ENCODE measurements around the gene ITGB1. TPM values are rescaled to one million over a fixed set of nuclear protein-coding genes. Genes with fewer than 3 reads are reported as not detected.
"Not testable (repeated sequence)": the region's sequence is repeated elsewhere in the genome, so short reads cannot be mapped to it uniquely, and the experiment has no call there.

Gene ITGB1
- total RNA-seq, 3 donors from 2014 or later (not counting 1 experiment from before 2014, with no cell fraction given) = 175 to 280 (median 202) TPM

DNA sequence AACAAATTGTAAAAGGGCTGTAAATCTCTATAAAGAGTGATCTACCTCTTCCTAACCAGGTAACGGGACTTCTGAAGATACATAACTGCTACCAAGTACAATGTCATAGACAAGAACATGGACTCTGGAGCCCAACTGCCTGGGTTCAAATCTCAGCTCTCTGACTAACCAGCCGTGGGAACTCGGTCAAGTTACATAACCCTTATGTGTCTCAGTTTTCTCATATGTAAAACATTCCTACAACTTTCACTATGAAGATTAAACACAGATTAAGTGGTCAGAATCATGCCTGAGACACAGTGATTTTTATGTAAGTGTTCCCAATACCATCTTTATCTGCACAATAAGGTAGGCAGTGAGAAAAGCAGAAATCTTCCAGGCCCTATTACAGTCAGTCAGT, 52.6 kb downstream of the ITGB1 start:
- H3K27me3 Mint-ChIP-seq (ENCODE audit: low read depth in 2 of 2) = no peaks in the 10 kb centered on the region
- H3K27ac ChIP-seq (ENCODE audit: low read length) = no peak overlapping the region
- H3K4me3 ChIP-seq (ENCODE audit: low read length) = no peak overlapping the region
- intact Hi-C loops (cut with micrococcal nuclease) = no loop called here
- ATAC-seq (no peak), DNase-seq (no peak)
- no peaks in the 10 kb centered on the region for H3K4me1 ChIP-seq (ENCODE audit: control insufficient read depth, insufficient read depth, low read length)
- H3K36me3 Mint-ChIP-seq = peaks cover 18% of the 10 kb centered on the region
- H3K4me1 Mint-ChIP-seq = peaks cover 0 to 5% of the 10 kb centered on the region in 2 donors
- no peak overlapping the region for H3K4me3 Mint-ChIP-seq
- no peaks in the 10 kb centered on the region for H3K9me3 ChIP-seq (ENCODE audit: control insufficient read depth, insufficient read depth, low read length)
- H3K27me3 ChIP-seq (ENCODE audit: control insufficient read depth, insufficient read depth, low read length) = no peaks in the 10 kb centered on the region
- WGBS (ENCODE audit: insufficient coverage) = 100% methylated on average over 3 of the region's 3 CpGs
- TF ChIP-seq, protein P1, sequence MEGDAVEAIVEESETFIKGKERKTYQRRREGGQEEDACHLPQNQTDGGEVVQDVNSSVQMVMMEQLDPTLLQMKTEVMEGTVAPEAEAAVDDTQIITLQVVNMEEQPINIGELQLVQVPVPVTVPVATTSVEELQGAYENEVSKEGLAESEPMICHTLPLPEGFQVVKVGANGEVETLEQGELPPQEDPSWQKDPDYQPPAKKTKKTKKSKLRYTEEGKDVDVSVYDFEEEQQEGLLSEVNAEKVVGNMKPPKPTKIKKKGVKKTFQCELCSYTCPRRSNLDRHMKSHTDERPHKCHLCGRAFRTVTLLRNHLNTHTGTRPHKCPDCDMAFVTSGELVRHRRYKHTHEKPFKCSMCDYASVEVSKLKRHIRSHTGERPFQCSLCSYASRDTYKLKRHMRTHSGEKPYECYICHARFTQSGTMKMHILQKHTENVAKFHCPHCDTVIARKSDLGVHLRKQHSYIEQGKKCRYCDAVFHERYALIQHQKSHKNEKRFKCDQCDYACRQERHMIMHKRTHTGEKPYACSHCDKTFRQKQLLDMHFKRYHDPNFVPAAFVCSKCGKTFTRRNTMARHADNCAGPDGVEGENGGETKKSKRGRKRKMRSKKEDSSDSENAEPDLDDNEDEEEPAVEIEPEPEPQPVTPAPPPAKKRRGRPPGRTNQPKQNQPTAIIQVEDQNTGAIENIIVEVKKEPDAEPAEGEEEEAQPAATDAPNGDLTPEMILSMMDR (IDR thresholded peaks at IDR 0.05) = no peak
- H3K27ac Mint-ChIP-seq = no peak overlapping the region
- peaks cover 62% of the 10 kb centered on the region for H3K36me3 ChIP-seq (ENCODE audit: control insufficient read depth, insufficient read depth, low read length)
- no peaks in the 10 kb centered on the region for H3K9me3 Mint-ChIP-seq

DNA sequence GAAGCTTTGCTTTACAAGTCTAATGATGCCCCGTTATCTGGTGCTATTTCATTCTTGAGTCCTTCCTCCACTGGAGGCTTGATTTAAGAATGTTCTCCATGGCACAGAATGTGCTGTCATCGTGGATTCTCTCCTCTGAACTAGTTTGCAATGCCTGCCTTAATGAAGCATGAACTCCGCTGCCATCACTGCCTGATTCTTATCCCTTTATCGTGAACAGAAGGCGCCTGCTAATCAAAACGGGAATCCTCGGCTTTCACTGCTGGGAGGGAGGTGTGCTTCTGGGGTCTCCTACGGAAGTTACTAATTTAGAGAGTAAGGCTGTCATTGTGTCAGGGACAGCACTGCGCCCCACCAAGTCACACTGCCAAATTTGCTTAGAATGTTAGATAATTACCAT, 56.2 kb downstream of the ITGB1 start:
- H3K27ac Mint-ChIP-seq = no peak overlapping the region
- TF ChIP-seq, protein P1 (IDR thresholded peaks at IDR 0.05) = no peak
- no peaks in the 10 kb centered on the region for H3K36me3 Mint-ChIP-seq
- Histone ChIP-seq H3K27ac (ENCODE audit: low read length) (no peak overlapping the region), H3K9me3 (ENCODE audit: control insufficient read depth, insufficient read depth, low read length) (no peaks in the 10 kb centered on the region), H3K4me1 (ENCODE audit: control insufficient read depth, insufficient read depth, low read length) (no peaks in the 10 kb centered on the region), H3K36me3 (ENCODE audit: control insufficient read depth, insufficient read depth, low read length) (peaks cover 53% of the 10 kb centered on the region), H3K4me3 (ENCODE audit: low read length) (no peak overlapping the region), H3K27me3 (ENCODE audit: control insufficient read depth, insufficient read depth, low read length) (no peaks in the 10 kb centered on the region)
- peaks cover 0 to 5% of the 10 kb centered on the region in 2 donors for H3K4me1 Mint-ChIP-seq
- no peak for DNase-seq
- intact Hi-C loops (cut with micrococcal nuclease) = no loop called here
- no peaks in the 10 kb centered on the region for H3K9me3 Mint-ChIP-seq
- ATAC-seq = no peak
- WGBS (ENCODE audit: insufficient coverage) = 97% methylated on average over 8 of the region's 9 CpGs
- H3K4me3 Mint-ChIP-seq = no peak overlapping the region
- H3K27me3 Mint-ChIP-seq (ENCODE audit: low read depth in 2 of 2) = no peaks in the 10 kb centered on the region

DNA sequence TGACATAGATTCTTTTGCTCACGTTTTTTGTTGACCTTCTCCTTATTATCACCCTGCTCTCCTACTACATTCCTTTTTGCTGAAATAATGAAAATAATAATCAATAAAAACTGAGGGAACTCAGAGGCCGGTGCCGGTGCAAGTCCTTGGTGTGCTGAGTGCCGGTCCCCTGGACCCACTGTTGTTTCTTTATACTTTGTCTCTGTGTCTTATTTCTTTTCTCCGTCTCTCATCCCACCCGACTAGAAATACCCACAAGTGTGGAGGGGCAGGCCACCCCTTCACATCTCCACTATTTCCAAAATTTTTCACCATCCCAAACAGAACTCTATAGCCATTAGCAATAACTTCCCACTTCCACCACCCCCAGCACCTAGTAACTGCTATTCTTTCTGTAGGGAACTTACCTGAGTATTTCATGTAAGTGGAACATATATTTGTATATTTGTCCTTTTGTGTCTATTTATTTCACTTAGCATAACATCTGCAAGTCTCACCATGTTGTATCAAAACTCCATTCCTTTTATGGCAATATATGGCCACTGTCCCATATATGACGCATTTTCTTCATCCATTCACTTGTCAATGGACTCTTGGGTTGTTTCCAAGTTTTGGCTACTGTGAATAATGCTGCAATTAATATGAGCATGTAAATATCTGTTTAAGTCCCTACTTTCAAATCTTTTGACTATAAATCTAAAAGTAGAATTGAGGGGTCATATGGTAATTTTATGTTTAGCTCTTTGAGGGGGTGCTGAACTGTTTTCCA, 62.6 kb downstream of the ITGB1 start:
- not testable (repeated sequence) for H3K27ac Mint-ChIP-seq, H3K36me3 Mint-ChIP-seq
- WGBS (ENCODE audit: insufficient coverage) = 100% methylated on average over 7 of the region's 7 CpGs

DNA sequence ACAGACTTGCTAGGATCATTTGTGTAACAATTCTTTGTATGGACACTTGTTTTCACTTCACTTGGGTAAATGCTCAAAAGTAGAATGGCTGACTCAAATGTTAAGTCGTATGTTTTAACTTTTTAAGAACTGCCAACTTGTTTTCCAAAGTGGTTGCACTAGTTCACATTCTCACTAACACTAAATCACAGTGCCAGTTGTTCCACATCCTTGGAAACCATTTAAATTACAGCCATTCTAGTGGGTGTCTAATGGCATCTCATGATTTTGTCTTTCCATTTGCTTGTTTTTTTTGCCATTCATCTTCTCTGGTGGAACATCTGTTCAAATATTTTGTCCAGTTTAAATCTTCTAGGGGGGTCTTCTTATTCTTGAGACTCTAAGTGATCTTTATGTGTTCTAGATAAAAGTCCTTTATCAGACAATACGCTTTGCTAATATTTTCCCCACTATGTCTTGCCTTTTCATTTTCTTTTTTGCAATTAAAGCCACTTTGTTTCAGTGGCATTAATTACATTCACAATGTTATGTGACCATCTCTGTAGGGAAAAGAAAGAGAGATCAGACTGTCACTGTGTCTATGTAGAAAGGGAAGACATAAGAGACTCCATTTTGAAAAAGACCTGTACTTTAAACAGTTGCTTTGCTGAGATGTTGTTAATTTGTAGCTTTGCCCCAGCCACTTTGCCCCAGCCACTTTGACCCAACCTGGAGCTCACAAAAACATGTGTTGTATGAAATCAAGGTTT, 63.9 kb downstream of the ITGB1 start:
- Histone ChIP-seq H3K4me3 (ENCODE audit: low read length) (no peak overlapping the region), H3K4me1 (ENCODE audit: control insufficient read depth, insufficient read depth, low read length) (no peaks in the 10 kb centered on the region), H3K27me3 (ENCODE audit: control insufficient read depth, insufficient read depth, low read length) (no peaks in the 10 kb centered on the region), H3K36me3 (ENCODE audit: control insufficient read depth, insufficient read depth, low read length) (peaks cover 20% of the 10 kb centered on the region), H3K27ac (ENCODE audit: low read length) (no peak overlapping the region), H3K9me3 (ENCODE audit: control insufficient read depth, insufficient read depth, low read length) (no peaks in the 10 kb centered on the region)
- H3K36me3 Mint-ChIP-seq = peaks cover 8% of the 10 kb centered on the region
- no peak overlapping the region for H3K27ac Mint-ChIP-seq
- DNase-seq = no peak
- WGBS (ENCODE audit: insufficient coverage) = 86% methylated on average over 1 of the region's 2 CpGs
- ATAC-seq = no peak
- intact Hi-C loops (cut with micrococcal nuclease) = no loop called here
- H3K9me3 Mint-ChIP-seq = no peaks in the 10 kb centered on the region
- TF ChIP-seq, protein P1 (IDR thresholded peaks at IDR 0.05) = no peak
- peaks cover 7 to 10% of the 10 kb centered on the region in 2 donors for H3K4me1 Mint-ChIP-seq
- no peak overlapping the region for H3K4me3 Mint-ChIP-seq
- no peaks in the 10 kb centered on the region for H3K27me3 Mint-ChIP-seq (ENCODE audit: low read depth in 2 of 2)

More for the DNA sequence above, 62.6 kb downstream of the ITGB1 start:
- H3K4me3 Mint-ChIP-seq; H3K4me3 ChIP-seq (ENCODE audit: low read length); H3K27ac ChIP-seq (ENCODE audit: low read length); ATAC-seq; DNase-seq; H3K27me3 Mint-ChIP-seq (ENCODE audit: low read depth in 2 of 2); H3K4me1 Mint-ChIP-seq; H3K9me3 Mint-ChIP-seq; intact Hi-C loops (cut with micrococcal nuclease); H3K27me3 ChIP-seq (ENCODE audit: control insufficient read depth, insufficient read depth, low read length); H3K4me1 ChIP-seq (ENCODE audit: control insufficient read depth, insufficient read depth, low read length); H3K9me3 ChIP-seq (ENCODE audit: control insufficient read depth, insufficient read depth, low read length): not testable (repeated sequence)
- H3K36me3 ChIP-seq (ENCODE audit: control insufficient read depth, insufficient read depth, low read length) = peaks cover 27% of the 10 kb centered on the region
